GM06990 (cell line): Measurements from ENCODE around the gene KIR2DL1.
"Not testable (repeated sequence)": the region's sequence is repeated elsewhere in the genome, so short reads cannot be mapped to it uniquely, and the experiment has no call there.

Source experiments
- DNase-seq: peaks from one replicate; pipeline ENCODE4 v3.0.0-alpha.2; 2011; ENCODE audit not compliant: insufficient read length; ENCODE audit errors: extremely low read depth
- H3K27me3 ChIP-seq: replicated peaks from 2 replicates; pipeline ENCODE4 v1.6.0; 2011; ENCODE audit warnings: low read length; ENCODE audit not compliant: control insufficient read depth, insufficient read depth
- H3K36me3 ChIP-seq: 2 replicates; pipeline ENCODE4 v1.5.1; 2011; ENCODE audit warnings: low read length; ENCODE audit not compliant: control insufficient read depth, insufficient read depth
- H3K4me3 ChIP-seq: replicated peaks from 2 replicates; pipeline ENCODE4 v1.5.1; 2011; ENCODE audit warnings: low read depth, mild to moderate bottlenecking, control low read depth, low read length
- TF ChIP-seq, protein P1 (sequence below): IDR thresholded peaks from 2 replicates; pipeline ENCODE4 v1.5.1; 2011; ENCODE audit warnings: low read length, control low read depth, mild to moderate bottlenecking, inconsistent platforms; ENCODE audit not compliant: insufficient read depth, poor library complexity, severe bottlenecking

The KIR2DL1 gene

DNA sequence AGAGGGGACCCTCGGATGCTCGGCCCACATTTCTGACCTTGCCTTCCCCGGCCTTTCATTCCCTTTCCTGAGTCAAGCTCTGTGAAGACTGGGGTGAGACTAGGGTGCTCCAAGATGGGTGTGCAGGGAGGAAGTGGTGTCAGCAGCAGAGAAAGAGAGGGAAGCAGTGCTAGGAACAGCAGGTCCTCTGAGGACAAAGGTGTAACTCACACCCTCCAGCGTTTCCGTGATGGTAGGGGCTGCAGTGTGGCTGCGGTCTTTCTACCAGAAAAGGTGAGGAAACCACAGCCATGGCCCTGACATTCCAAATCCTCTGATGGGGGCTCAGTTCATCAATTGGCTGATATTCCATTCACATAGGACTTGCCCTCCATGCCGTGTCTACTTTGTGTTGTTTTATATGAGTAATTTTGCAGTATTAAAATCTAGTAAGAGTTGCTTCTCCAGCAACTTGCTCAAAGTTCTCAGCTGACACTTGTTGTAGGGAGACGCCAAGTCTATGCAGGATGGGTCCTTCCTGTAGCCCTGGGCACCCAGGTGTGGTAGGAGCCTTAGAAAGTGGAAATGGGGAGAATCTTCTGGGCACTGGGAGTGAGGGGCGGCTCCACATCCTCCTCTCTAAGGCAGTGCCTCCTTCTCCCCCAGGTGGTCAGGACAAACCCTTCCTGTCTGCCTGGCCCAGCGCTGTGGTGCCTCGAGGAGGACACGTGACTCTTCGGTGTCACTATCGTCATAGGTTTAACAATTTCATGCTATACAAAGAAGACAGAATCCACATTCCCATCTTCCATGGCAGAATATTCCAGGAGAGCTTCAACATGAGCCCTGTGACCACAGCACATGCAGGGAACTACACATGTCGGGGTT lies 48.3 kb downstream of the KIR2DL1 start:
- TF ChIP-seq, protein P1, sequence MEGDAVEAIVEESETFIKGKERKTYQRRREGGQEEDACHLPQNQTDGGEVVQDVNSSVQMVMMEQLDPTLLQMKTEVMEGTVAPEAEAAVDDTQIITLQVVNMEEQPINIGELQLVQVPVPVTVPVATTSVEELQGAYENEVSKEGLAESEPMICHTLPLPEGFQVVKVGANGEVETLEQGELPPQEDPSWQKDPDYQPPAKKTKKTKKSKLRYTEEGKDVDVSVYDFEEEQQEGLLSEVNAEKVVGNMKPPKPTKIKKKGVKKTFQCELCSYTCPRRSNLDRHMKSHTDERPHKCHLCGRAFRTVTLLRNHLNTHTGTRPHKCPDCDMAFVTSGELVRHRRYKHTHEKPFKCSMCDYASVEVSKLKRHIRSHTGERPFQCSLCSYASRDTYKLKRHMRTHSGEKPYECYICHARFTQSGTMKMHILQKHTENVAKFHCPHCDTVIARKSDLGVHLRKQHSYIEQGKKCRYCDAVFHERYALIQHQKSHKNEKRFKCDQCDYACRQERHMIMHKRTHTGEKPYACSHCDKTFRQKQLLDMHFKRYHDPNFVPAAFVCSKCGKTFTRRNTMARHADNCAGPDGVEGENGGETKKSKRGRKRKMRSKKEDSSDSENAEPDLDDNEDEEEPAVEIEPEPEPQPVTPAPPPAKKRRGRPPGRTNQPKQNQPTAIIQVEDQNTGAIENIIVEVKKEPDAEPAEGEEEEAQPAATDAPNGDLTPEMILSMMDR, result no peak
- Histone ChIP-seq H3K36me3 (no peaks in the 10 kb centered on the region), H3K4me3 (no peak overlapping the region), H3K27me3 (no peaks in the 10 kb centered on the region)
- no peak for DNase-seq

DNA sequence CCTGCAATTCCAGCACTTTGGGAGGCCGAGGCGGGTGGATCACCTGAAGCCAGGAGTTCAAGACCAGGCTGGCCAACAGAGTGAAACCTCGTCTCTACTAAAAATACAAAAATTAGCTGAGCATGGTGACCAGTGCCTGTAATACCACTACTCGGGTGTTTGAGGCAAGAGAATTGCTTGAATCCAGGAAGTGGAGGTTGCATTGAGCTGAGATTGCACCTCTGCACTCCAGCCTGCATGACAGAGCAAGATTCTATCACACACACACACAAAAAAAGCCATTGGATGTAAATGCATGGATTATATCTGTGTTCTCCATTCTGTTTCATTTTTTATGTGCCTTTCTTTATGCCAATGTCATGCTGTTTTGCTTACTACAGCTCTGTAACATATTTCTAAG lies 54.8 kb downstream of the KIR2DL1 start:
- not testable (repeated sequence) for DNase-seq, H3K27me3 ChIP-seq, H3K36me3 ChIP-seq, H3K4me3 ChIP-seq

DNA sequence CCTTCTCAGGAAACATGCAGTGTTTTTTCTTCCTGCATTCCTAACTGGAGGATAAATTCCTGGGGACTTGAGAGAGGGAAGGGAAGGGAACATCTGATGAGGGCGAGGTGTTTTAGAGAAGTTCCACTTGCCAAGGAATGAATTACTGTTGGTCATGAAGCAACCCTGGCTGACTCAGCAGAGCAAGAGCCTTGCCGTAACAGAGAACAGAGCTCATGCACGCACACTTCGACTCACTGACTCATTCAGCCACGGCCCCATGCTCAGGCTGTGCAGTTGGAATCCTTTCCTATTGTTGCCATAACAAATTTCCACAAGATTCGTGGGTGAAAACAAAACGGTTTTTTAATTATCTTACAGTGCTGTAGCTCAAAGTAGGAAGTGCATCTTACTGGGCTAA lies 55.7 kb downstream of the KIR2DL1 start:
- H3K4me3 ChIP-seq, H3K36me3 ChIP-seq, H3K27me3 ChIP-seq, DNase-seq: not testable (repeated sequence)

DNA sequence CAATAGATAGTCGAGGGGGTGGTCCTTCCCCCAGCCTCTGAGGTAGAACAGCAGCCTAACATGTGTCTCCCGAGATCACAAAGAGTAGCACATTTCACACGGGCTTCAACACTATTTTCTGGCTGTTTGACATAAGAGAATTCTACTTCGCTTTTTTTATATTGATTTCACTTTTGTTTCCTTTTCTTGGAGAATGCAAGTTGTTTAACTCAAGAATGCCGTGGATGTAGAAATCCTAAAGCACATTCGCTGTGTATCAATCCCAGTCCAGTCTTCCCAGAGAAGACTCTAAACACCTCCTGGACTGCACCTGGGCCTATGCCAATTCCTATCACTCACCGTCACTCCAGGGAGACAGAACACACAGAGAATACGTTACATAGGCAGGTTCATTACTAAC lies 58.5 kb downstream of the KIR2DL1 start:
- H3K36me3 ChIP-seq, H3K4me3 ChIP-seq, H3K27me3 ChIP-seq, DNase-seq: not testable (repeated sequence)

DNA sequence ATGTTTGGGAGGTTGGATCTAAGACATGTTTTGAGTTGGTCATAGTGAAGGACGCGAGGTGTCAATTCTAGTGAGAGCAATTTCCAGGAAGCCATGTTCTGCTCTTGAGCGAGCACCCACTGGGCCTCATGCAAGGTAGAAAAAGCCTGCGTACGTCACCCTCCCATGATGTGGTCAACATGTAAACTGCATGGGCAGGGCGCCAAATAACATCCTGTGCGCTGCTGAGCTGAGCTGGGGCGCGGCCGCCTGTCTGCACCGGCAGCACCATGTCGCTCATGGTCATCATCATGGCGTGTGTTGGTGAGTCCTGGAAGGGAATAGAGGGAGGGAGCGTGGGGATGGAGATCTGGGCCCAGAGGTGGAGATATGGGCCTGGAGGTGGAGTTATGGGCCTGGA lies 62.9 kb downstream of the KIR2DL1 start, which contains the start of gene KIR2DS4:
KIR2DS4 (plus strand) TSS at position 181 of the 400 bp plus-strand sequence.
- not testable (repeated sequence) for H3K36me3 ChIP-seq, DNase-seq, H3K4me3 ChIP-seq, H3K27me3 ChIP-seq
